H9 (cell line): ENCODE data around the gene CPNE8. TPM values are rescaled to one million over a fixed set of nuclear protein-coding genes. Genes with fewer than 3 reads are reported as not detected.

Experiments used
- DNase-seq: peaks from one replicate; pipeline ENCODE4 v3.0.0-alpha.2; 2017
- H2AFZ ChIP-seq: one replicate; pipeline ENCODE4 v1.6.1; 2013; ENCODE audit warnings: mild to moderate bottlenecking, low read length, control low read depth, moderate library complexity
- H2AK5ac ChIP-seq: 2 replicates; pipeline ENCODE4 v1.6.1; 2013; ENCODE audit warnings: low read length, control low read depth, mixed read lengths; ENCODE audit not compliant: insufficient read length
- H2BK120ac ChIP-seq: one replicate; pipeline ENCODE4 v1.6.1; 2013; ENCODE audit warnings: low read depth, mild to moderate bottlenecking, low read length, control low read depth, inconsistent platforms; ENCODE audit not compliant: poor library complexity, severe bottlenecking
- H2BK12ac ChIP-seq: 2 replicates; pipeline ENCODE4 v1.6.1; 2013; ENCODE audit warnings: low read length, control low read depth, mixed read lengths, low read depth; ENCODE audit not compliant: insufficient read length
- H2BK15ac ChIP-seq: 2 replicates; pipeline ENCODE4 v1.6.1; 2013; ENCODE audit warnings: low read depth, low read length, control low read depth
- H2BK20ac ChIP-seq: one replicate; pipeline ENCODE4 v1.6.1; 2013; ENCODE audit warnings: low read depth, mild to moderate bottlenecking, low read length, control low read depth, inconsistent platforms; ENCODE audit not compliant: poor library complexity, severe bottlenecking
- H2BK5ac ChIP-seq: 2 replicates; pipeline ENCODE4 v1.6.1; 2013; ENCODE audit warnings: low read length, control low read depth, mixed read lengths; ENCODE audit not compliant: insufficient read length
- H3K14ac ChIP-seq: 2 replicates; pipeline ENCODE4 v1.6.1; 2013; ENCODE audit warnings: low read length, control low read depth; ENCODE audit not compliant: insufficient read depth
- H3K18ac ChIP-seq: 2 replicates; pipeline ENCODE4 v1.6.1; 2013; ENCODE audit warnings: low read depth, mild to moderate bottlenecking, mixed read lengths, low read length, control low read depth; ENCODE audit not compliant: insufficient read length
- H3K23ac ChIP-seq: 2 replicates; pipeline ENCODE4 v1.6.1; 2013; ENCODE audit warnings: low read length, control low read depth, mixed read lengths, low read depth; ENCODE audit not compliant: insufficient read length
- H3K23me2 ChIP-seq: 2 replicates; pipeline ENCODE4 v1.6.1; 2013; ENCODE audit warnings: low read depth, mild to moderate bottlenecking, mixed read lengths, low read length, control low read depth; ENCODE audit not compliant: insufficient read length, poor library complexity, severe bottlenecking
- H3K27ac ChIP-seq: 2 replicates; pipeline ENCODE4 v1.5.1; 2013; ENCODE audit warnings: low read length, control low read depth, mixed read lengths, low read depth; ENCODE audit not compliant: insufficient read length
- H3K27me3 ChIP-seq: 2 replicates; pipeline ENCODE4 v1.6.1; 2013; ENCODE audit warnings: low read length, control low read depth, inconsistent platforms; ENCODE audit not compliant: insufficient read depth
- H3K4ac ChIP-seq: 2 replicates; pipeline ENCODE4 v1.6.1; 2013; ENCODE audit warnings: low read depth, mild to moderate bottlenecking, control low read depth, inconsistent platforms, low read length, moderate library complexity
- H3K4me1 ChIP-seq: 2 replicates; pipeline ENCODE4 v1.6.1; 2013; ENCODE audit warnings: low read length, control low read depth, inconsistent platforms; ENCODE audit not compliant: insufficient read depth
- H3K4me2 ChIP-seq: 2 replicates; pipeline ENCODE4 v1.6.1; 2013; ENCODE audit warnings: low read length, control low read depth, mixed read lengths; ENCODE audit not compliant: insufficient read length, insufficient read depth
- H3K56ac ChIP-seq: 2 replicates; pipeline ENCODE4 v1.6.1; 2013; ENCODE audit warnings: low read depth, mild to moderate bottlenecking, mixed read lengths, low read length, control low read depth; ENCODE audit not compliant: insufficient read length
- H3K79me1 ChIP-seq: 2 replicates; pipeline ENCODE4 v1.6.1; 2013; ENCODE audit warnings: low read depth, mild to moderate bottlenecking, moderate library complexity, low read length, control low read depth, inconsistent platforms; ENCODE audit not compliant: insufficient read depth, poor library complexity, severe bottlenecking
- H3K79me2 ChIP-seq: 2 replicates; pipeline ENCODE4 v1.6.1; 2013; ENCODE audit warnings: low read length, control low read depth, inconsistent platforms; ENCODE audit not compliant: insufficient read depth
- H3K9ac ChIP-seq: 2 replicates; pipeline ENCODE4 v1.6.1; 2013; ENCODE audit warnings: low read length, control low read depth, mixed read lengths; ENCODE audit not compliant: insufficient read length; ENCODE audit errors: extremely low read depth
- H3K9me3 ChIP-seq: one replicate; pipeline ENCODE4 v1.6.1; 2013; ENCODE audit warnings: low read depth, low read length, inconsistent platforms; ENCODE audit not compliant: control insufficient read depth
- H3T11ph ChIP-seq: one replicate; pipeline ENCODE4 v1.6.1; 2013; ENCODE audit warnings: mild to moderate bottlenecking, low read length, control low read depth, inconsistent platforms
- H4K20me1 ChIP-seq: one replicate; pipeline ENCODE4 v1.6.1; 2013; ENCODE audit not compliant: control insufficient read depth, insufficient read length, insufficient read depth
- H4K5ac ChIP-seq: 2 replicates; pipeline ENCODE4 v1.6.1; 2013; ENCODE audit warnings: low read depth, mild to moderate bottlenecking, mixed read lengths, low read length, control low read depth; ENCODE audit not compliant: insufficient read length
- H4K8ac ChIP-seq: replicated peaks from 2 replicates; pipeline ENCODE4 v1.6.1; 2013; ENCODE audit warnings: low read length, control low read depth, mixed read lengths, low read depth; ENCODE audit not compliant: insufficient read length
- H4K91ac ChIP-seq: 2 replicates; pipeline ENCODE4 v1.6.1; 2013; ENCODE audit warnings: low read depth, mild to moderate bottlenecking, moderate library complexity, mixed read lengths, low read length, control low read depth; ENCODE audit not compliant: insufficient read length
- H3K27ac Mint-ChIP-seq, 3 experiments: 2 replicates in 2 of 3; 3 replicates in 1 of 3; pipeline ENCODE4 v1.8.0; 2020 to 2021; ENCODE audit warnings: mixed read lengths in 3 of 3, mild to moderate bottlenecking in 1 of 3, moderate library complexity in 1 of 3
- H3K27me3 Mint-ChIP-seq: 2 replicates; pipeline ENCODE4 v1.8.0; 2021; ENCODE audit warnings: low read depth, mild to moderate bottlenecking, moderate library complexity, mixed read lengths
- H3K36me3 Mint-ChIP-seq, 3 experiments: 2 replicates in 2 of 3; 3 replicates in 1 of 3; pipeline ENCODE4 v1.8.0; 2020 to 2021; ENCODE audit warnings: low read depth in 3 of 3, mixed read lengths in 3 of 3; ENCODE audit not compliant: insufficient read depth in 1 of 3
- H3K4me1 Mint-ChIP-seq, 2 experiments: 2 replicates each; pipeline ENCODE4 v1.8.0; 2020; ENCODE audit warnings: mixed read lengths in 2 of 2
- H3K4me3 Mint-ChIP-seq, 2 experiments: 2 replicates in 1 of 2; 3 replicates in 1 of 2; pipeline ENCODE4 v1.8.0; 2020 to 2021; ENCODE audit warnings: mild to moderate bottlenecking in 2 of 2, mixed read lengths in 2 of 2, moderate library complexity in 1 of 2
- H3K9me3 Mint-ChIP-seq, 2 experiments: 2 replicates in 1 of 2; 3 replicates in 1 of 2; pipeline ENCODE4 v1.8.0; 2020; ENCODE audit warnings: mild to moderate bottlenecking in 2 of 2, mixed read lengths in 2 of 2, moderate library complexity in 1 of 2
- CTCF ChIP-seq: fragments of 200-600 bp; sonication (generic); conservative IDR thresholded peaks from 3 replicates; pipeline ENCODE4 v1.8.0; 2021; ENCODE audit warnings: antibody characterized with exemption, mild to moderate bottlenecking
- WGBS: extraction: QIAGEN DNeasy Blood & Tissue Kit; methylation state at CpG from one replicate; pipeline ENCODE4 v1.1.7; 2013; ENCODE audit warnings: missing lambda C conversion rate, low lambda C conversion rate, mixed read lengths; ENCODE audit not compliant: insufficient read length; ENCODE audit errors: extremely low coverage; 5-methylcytosine and 5-hydroxymethylcytosine counted together
- long read RNA-seq: library from polyadenylated mRNA; unstranded; transcript quantifications from one replicate; pipeline ENCODE4 v2.0.0, GENCODE V29; 2020
- total RNA-seq: library from RNA; stranded (reverse); gene quantifications from 2 replicates; pipeline ENCODE4 v1.2.1, GENCODE V29; 2021

CPNE8 gene
- total RNA-seq = 1.9 and 2.4 TPM in 2 replicates
- long read RNA-seq, partial matches to known transcripts = 3 of 7 reads
- long read RNA-seq, other reads (novel, unspliced or antisense) = 4 of 7 reads

GRCh38 chr12:38905480-38906351 is at the start of gene CPNE8:
TSS of gene CPNE8 (minus strand) at chr12:38905591. CDS start at chr12:38905534, 57 bp downstream.
- no peak within 1 kb of the TSS for H2BK12ac ChIP-seq
- H3K23me2 ChIP-seq = peaks cover 14% of the 10 kb centered on the region
- no peaks in the 10 kb centered on the region for H3K27me3 ChIP-seq
- H3K9me3 ChIP-seq = no peaks in the 10 kb centered on the region
- H4K5ac ChIP-seq = no peak within 1 kb of the TSS
- TF ChIP-seq CTCF = no peak
- H3T11ph ChIP-seq = no peak within 1 kb of the TSS
- H3K23ac ChIP-seq = no peak within 1 kb of the TSS
- H3K4me1 Mint-ChIP-seq = peaks cover 21 to 22% of the 10 kb centered on the region in 2 experiments
- peak within 1 kb of the TSS; percentile 85 to 95 for H3K4me3 Mint-ChIP-seq
- H3K27me3 Mint-ChIP-seq = peaks cover 16% of the 10 kb centered on the region
- no peak within 1 kb of the TSS for H3K27ac ChIP-seq
- H3K9me3 Mint-ChIP-seq = no peaks in the 10 kb centered on the region; a peak in 1 of 5 replicates
- H2BK5ac ChIP-seq = no peak within 1 kb of the TSS
- no peaks in the 10 kb centered on the region for H3K79me1 ChIP-seq
- no peak within 1 kb of the TSS for H4K8ac ChIP-seq
- H3K79me2 ChIP-seq = no peaks in the 10 kb centered on the region
- peak within 1 kb of the TSS; percentile 64 for H3K9ac ChIP-seq
- no peak within 1 kb of the TSS for H2AK5ac ChIP-seq
- H2BK20ac ChIP-seq = no peak within 1 kb of the TSS
- H2AFZ ChIP-seq = peak within 1 kb of the TSS; percentile 93
- DNase-seq = peak; percentile 75
- H3K56ac ChIP-seq = no peak within 1 kb of the TSS
- no peak within 1 kb of the TSS for H4K91ac ChIP-seq
- WGBS = no CpG with 5 or more reads among the region's 54 CpGs
- H3K36me3 Mint-ChIP-seq = no peaks in the 10 kb centered on the region
- H3K27ac Mint-ChIP-seq = peak within 1 kb of the TSS; percentile 68 to 98 (median 85); a peak in 6 of 7 replicates
- H4K20me1 ChIP-seq = no peaks in the 10 kb centered on the region
- H3K4ac ChIP-seq = no peak within 1 kb of the TSS
- H2BK120ac ChIP-seq = no peak within 1 kb of the TSS
- peak within 1 kb of the TSS; percentile 89 for H3K4me2 ChIP-seq
- H3K18ac ChIP-seq = peak within 1 kb of the TSS; percentile 64
- H2BK15ac ChIP-seq = no peak within 1 kb of the TSS
- peak within 1 kb of the TSS; percentile 75 for H3K14ac ChIP-seq
- H3K4me1 ChIP-seq = no peaks in the 10 kb centered on the region
